ENCODE measurements around the gene PTPRM.

GRCh38 chr18:7750095-7750663 lies 183.1 kb downstream of the PTPRM start:
- TF ChIP-seq CHD1 (IDR thresholded peaks at IDR 0.05; ENCODE audit: low read depth, low read length): no peak
- TF ChIP-seq CTCF (conservative IDR thresholded peaks at IDR 0.05; ENCODE audit: low read depth, low read length): no peak
- TF ChIP-seq NFE2L2 (IDR thresholded peaks at IDR 0.05; ENCODE audit: low read depth, low read length): no peak
- TF ChIP-seq SMC3 (IDR thresholded peaks at IDR 0.05; ENCODE audit: low read depth, low read length): no peak
- TF ChIP-seq POLR2A (IDR thresholded peaks at IDR 0.05; ENCODE audit: low read depth, low read length): no peak
- TF ChIP-seq RAD21 (IDR thresholded peaks at IDR 0.05; ENCODE audit: low read length): no peak
- no peak for TF ChIP-seq CEBPB (IDR thresholded peaks at IDR 0.05; ENCODE audit: low read depth, low read length)
